Upper lobe of right lung (tissue), 1 donor: ENCODE data around the gene ZNG1A. TPM values are rescaled to one million over a fixed set of nuclear protein-coding genes. Genes with fewer than 3 reads are reported as not detected.
"Not testable (repeated sequence)": the region's sequence is repeated elsewhere in the genome, so short reads cannot be mapped to it uniquely, and the experiment has no call there.

ENCODE experiments used
- ATAC-seq: fragments of 200-7000 bp; cut with Tn5 transposase; one replicate; pipeline ENCODE4 v1.9.1; 2020; ENCODE audit warnings: mild to moderate bottlenecking, moderate library complexity
- DNase-seq: peaks from one replicate; pipeline ENCODE4 v3.0.0-alpha.2; 2020
- H3K27ac ChIP-seq: fragments of 200-600 bp; one replicate; pipeline ENCODE4 v1.8.0; 2022
- H3K27me3 ChIP-seq: fragments of 200-600 bp; one replicate; pipeline ENCODE4 v1.8.0; 2022; ENCODE audit warnings: mild to moderate bottlenecking
- H3K36me3 ChIP-seq: fragments of 200-600 bp; one replicate; pipeline ENCODE4 v1.8.0; 2022
- H3K4me1 ChIP-seq: fragments of 200-600 bp; one replicate; pipeline ENCODE4 v1.8.0; 2022
- H3K4me3 ChIP-seq: fragments of 200-600 bp; one replicate; pipeline ENCODE4 v1.8.0; 2022; ENCODE audit warnings: mild to moderate bottlenecking
- H3K9me3 ChIP-seq: fragments of 200-600 bp; one replicate; pipeline ENCODE4 v1.8.0; 2022
- intact Hi-C: fragments of 100-400 bp; cut with DNase I; formaldehyde crosslinking; loops from one replicate; pipeline ENCODE4 v1.11.0; 2022
- total RNA-seq: library from RNA; stranded (reverse); fragmentation: NEBNext Ultra II Directional; extraction: Animal tissue kit (Norgen Biotek cat#: 25700); gene quantifications from one replicate; pipeline ENCODE4 v1.2.1, GENCODE V29; 2021
- donor health status: DM: no; HTN: yes; CAD: no; lungs with severe emphysema.

The ZNG1A gene
- total RNA-seq, 1 donor from 2014 or later = 24.7 TPM

DNA sequence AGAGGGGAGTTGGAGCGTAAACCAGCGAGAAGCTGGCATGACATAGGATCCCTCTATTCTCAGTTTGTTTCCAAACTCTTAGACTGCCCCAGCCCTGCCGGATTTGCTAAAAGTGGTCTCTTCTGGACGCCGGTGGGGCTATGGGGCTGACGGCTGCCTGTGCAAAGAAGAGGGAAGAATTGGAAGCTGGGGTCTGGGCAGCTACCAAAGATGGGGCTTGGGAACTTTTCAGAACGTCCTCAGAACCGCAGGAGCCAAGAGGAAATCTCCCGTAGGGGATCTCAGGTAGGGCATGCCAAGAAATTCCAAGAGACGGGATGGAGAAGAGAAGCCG is 63.8 kb downstream of the ZNG1A start:
- DNase-seq, intact Hi-C loops, H3K36me3 ChIP-seq, ATAC-seq, H3K4me3 ChIP-seq, H3K27ac ChIP-seq, H3K9me3 ChIP-seq: not testable (repeated sequence)
- peaks cover 10% of the 10 kb centered on the region for H3K4me1 ChIP-seq
- peaks cover 55% of the 10 kb centered on the region for H3K27me3 ChIP-seq

DNA sequence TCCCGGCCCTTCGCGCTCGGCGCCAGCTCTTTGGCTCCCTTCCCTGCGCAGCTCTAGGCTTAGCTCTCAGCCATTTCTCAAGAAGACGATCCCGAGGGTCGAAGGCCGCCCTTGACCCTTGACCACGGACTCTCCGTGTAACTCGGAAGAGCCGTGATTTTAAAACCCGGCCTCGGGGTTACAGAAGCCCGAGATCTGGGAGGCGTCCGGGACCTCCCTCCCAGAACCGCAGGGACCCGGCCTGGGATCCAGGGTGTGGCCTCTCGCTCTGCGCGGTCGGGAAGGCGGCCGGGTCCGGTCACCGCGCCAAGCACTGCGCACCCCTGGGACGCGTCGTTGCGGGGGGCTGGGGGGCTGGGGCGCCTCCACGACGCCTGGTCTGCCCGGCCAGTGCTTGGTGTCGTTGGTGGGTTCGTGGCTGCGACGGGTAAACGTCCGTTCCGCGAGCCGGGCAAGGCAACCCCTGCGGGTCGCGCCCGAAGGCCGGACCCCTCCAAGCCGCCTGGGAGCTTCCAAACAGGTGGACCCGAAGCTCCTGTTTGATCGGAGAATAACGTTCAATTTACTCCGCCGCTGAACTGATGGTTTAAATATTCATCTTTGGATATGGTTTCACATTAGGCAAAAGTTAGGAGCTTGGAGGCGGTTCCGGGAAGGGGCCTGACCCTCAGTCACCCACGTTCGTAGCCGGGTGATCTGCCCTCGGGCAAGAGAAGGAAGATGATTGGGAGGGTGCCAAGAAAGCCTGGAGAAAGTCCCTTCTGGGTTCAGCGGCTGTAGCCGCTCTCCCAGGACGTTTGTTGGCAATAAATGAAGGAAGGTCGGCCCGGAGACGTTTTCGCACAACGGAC is 64.4 kb downstream of the ZNG1A start:
- Histone ChIP-seq H3K4me1 (peaks cover 10% of the 10 kb centered on the region), H3K27me3 (peaks cover 61% of the 10 kb centered on the region), H3K4me3 (peak overlapping the region; percentile 43)
- intact Hi-C loops, H3K36me3 ChIP-seq, H3K27ac ChIP-seq, H3K9me3 ChIP-seq, DNase-seq: not testable (repeated sequence)
- peak; percentile 61 for ATAC-seq

DNA sequence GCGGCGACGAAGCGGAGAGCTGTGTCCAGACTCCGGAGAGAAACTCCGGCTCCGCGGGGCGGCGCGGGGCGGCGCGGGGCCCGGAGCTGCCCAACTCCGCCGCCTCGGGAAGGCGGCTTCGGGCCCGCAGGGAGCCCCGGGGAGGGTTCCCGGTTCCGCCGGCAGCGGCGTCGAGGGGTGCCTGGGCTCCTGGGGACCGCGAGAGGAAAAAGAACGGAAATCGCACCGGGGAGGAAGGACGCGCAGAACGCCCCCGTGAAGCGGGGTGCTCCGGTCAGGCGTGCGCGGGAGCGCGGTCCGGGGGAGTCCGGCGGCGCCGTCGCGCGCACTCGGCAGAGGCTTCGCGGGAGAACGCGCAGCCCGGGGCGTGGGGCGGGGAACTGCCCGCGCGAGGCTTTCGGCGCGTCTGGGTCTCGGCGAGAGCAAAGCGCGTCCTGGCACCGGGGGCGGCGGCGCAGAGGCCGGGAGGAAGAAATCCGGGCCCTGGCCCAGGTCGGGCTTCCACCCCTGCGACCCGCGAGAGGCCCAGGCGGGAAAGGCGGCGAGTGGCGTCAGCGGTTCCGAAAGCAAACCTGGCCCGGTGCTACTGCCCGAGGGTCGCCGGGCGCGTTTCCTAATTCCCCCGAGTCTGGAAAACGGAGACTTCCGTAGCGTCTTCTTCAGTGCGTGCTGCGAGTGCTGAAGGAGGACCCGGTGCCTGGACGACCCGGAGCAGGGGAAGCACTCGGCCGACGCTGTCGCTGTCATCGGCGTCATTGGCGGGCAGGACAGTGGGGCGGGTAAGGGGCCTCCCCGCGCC is 65.2 kb downstream of the ZNG1A start:
- peak; percentile 73 for ATAC-seq
- peaks cover 10% of the 10 kb centered on the region for H3K4me1 ChIP-seq
- intact Hi-C loops = not testable (repeated sequence)

DNA sequence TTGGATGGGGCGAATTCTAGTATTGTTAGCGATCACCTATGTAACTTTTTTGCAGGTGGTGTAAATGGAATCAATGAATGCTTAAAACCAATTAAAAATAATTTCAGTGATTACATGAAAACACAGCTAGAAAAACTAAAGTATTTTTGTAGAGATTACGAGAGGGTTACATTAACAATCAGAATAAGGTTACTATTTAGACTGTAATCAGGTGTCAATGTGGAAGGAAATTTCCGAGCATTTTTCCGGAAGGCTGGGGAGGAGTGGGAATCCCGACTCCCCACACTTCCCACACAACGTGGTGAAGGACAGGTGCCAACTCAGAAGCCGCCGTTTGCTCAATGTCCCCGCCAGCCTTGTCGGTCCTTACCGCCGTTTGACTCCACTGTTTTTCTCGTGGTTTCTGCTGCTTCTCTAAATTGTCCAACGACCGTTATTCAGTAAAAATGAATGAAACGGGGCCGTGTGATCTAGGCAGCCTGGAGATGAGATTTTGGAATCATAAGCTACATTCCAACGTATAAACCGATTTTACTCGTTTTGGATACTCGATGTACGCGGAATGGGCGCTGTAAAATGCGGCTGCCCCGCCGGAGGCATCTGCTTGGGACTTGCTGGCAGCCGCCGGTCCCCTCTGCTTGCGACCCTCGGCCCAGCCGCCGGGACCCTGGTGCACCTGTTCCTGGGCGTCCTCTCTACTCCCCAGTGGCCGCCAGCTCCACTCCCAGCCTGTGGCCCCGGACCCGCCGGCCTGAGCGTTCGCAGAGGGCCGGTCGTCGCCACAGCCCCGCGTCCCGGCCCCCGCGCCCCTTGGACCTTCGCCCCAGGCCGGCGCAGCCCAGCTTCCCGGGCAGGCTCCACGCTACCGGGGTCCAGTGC is 66.0 kb downstream of the ZNG1A start:
- intact Hi-C loops, H3K27ac ChIP-seq, H3K36me3 ChIP-seq, DNase-seq, H3K4me3 ChIP-seq, H3K9me3 ChIP-seq: not testable (repeated sequence)
- peaks cover 69% of the 10 kb centered on the region for H3K27me3 ChIP-seq
- H3K4me1 ChIP-seq = peaks cover 10% of the 10 kb centered on the region
- ATAC-seq = peak; percentile 17

More for the DNA sequence above, 65.2 kb downstream of the ZNG1A start:
- Histone ChIP-seq H3K27me3 (peaks cover 64% of the 10 kb centered on the region), H3K4me3 (peak overlapping the region; percentile 43)
- not testable (repeated sequence) for DNase-seq, H3K36me3 ChIP-seq, H3K27ac ChIP-seq, H3K9me3 ChIP-seq

DNA sequence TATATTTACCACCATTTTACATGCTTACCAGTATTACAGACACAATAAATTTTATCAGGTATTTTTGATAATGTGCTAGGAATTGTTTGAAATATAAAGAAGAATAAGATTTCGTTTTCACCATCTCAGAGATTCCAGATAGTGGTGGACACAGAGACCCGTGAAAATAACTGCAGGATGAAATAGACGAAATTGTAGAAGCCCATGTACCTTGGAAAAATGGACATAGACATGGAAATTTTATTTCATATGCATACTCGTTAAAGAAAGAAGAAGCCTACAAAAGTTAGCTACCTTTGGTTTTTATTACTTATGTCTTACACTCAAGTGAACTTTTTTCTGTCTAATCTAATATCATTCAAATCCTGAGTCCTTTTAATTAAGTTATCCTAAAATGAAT is 68.2 kb downstream of the ZNG1A start:
- H3K9me3 ChIP-seq, H3K36me3 ChIP-seq, ATAC-seq, H3K27ac ChIP-seq, DNase-seq, intact Hi-C loops, H3K4me3 ChIP-seq: not testable (repeated sequence)
- Histone ChIP-seq H3K4me1 (peaks cover 10% of the 10 kb centered on the region), H3K27me3 (peaks cover 73% of the 10 kb centered on the region)

DNA sequence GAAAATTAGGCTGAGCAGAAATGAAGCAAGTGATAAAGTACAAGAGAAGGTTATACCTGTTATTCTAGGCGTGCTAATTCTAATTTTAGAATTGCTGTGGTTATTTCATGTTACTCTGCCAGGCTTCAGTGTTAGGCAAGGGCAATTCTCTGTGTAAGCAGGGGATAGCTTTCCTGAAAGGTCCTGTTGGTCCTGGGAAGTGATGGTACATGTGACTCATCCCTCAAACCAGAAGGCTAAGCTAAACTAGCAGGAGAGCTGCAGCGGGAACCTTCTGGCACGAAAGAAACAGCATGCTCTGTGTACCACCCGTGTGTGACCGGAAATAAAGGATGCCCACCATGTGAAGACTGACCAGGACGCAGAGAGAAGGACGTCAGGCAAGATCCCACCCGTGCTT is 69.3 kb downstream of the ZNG1A start:
- not testable (repeated sequence) for H3K4me3 ChIP-seq

DNA sequence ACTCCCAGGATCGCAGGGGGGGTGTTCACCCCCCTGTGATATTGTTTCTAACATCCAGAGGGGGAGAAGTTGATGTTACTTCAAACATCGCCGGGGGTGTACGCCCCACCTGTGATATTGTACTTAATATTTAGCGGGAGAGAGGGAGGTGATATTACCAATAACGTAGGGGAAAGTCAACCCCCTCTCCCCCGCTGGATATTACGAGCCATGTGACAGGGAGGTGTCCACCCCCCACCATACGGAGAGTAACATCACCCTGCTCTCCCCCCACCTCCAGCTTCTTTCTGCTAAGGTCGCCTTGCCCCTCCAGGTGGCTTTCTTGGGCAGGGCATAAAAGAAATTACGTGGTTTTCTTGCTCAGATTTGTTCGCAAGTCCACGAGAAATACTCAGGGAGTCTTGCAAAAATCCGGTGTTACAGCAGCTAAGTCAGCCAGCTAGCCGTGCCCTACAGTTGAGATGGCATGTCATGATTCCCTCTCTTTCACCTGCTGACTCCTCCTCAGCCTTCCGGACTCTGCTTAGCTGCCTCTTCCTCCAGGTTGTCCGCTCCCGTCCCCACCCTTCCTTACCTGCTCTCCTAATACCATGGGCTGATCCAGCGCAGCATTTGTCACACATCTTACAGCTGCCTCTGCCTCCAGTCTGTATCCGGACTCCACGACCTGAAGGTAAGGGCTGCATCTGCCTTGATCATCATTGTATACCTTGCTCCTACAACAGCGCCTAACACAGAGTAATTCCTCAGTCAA is 69.9 kb downstream of the ZNG1A start:
- ATAC-seq, intact Hi-C loops, H3K4me1 ChIP-seq, H3K27ac ChIP-seq, H3K9me3 ChIP-seq, H3K36me3 ChIP-seq, H3K4me3 ChIP-seq, DNase-seq: not testable (repeated sequence)
- H3K27me3 ChIP-seq = peaks cover 65% of the 10 kb centered on the region

More for the DNA sequence above, 69.3 kb downstream of the ZNG1A start:
- H3K27me3 ChIP-seq = peaks cover 72% of the 10 kb centered on the region
- intact Hi-C loops, H3K36me3 ChIP-seq, ATAC-seq, H3K27ac ChIP-seq, DNase-seq, H3K9me3 ChIP-seq, H3K4me1 ChIP-seq: not testable (repeated sequence)

DNA sequence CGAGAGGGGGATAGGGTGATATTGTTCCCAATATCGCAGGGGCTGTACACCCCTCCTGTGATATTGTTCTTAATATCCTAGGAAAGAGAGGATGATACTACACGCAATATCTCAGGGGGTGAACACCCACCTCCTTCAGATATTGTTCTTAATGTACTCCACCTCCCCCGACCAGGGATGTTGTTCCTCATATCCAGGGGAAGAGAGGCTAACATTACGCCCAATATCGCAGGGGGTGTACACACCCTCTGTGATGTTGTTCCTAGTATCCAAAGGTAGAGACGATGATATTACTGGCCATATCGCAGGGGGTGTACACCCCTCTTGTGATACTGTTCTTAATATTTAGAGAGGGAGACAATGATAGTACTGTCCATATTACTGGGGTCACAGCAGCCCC is 72.9 kb downstream of the ZNG1A start:
- peaks cover 42% of the 10 kb centered on the region for H3K27me3 ChIP-seq
- H3K4me3 ChIP-seq, H3K27ac ChIP-seq, H3K4me1 ChIP-seq, H3K36me3 ChIP-seq, ATAC-seq, H3K9me3 ChIP-seq, intact Hi-C loops, DNase-seq: not testable (repeated sequence)

DNA sequence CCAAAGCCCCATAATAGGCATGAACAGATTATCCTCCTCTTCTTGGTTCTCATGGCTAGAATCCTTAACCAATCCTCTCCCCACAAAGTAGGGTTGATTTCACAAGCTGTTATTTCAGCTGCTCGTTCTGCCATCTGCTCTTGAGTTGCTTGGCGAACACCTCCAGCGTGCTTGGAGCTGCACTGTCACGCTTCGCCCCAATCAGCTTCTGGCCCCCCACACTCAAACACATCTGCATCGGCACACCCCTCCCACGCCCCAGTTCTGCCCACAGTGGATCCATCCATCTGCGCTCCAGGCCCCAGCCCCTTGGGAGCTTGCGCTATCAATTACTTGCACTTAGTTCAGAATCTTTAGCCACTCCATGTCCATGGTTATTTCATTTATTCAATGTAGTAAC is 78.4 kb downstream of the ZNG1A start:
- intact Hi-C loops, ATAC-seq, H3K27me3 ChIP-seq, H3K4me3 ChIP-seq, H3K9me3 ChIP-seq, H3K27ac ChIP-seq, H3K4me1 ChIP-seq, H3K36me3 ChIP-seq, DNase-seq: not testable (repeated sequence)

DNA sequence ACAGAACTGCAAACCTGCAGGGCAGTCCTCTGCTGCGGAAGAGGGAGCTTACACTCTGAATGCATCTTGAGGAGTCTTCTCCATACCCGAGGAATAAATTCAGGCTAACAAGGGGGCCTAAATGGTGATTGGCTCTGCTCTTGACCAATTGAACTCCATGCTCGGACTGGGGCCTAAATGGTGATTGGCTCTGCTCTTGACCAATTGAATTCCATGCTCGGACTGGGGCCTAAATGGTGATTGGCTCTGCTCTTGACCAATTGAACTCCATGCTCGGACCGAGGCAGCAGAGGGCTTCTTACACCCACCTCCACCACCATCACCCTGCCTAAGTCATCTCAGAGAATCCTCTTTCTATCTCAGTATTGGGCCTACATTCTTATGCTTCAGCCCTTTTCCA is 79.0 kb downstream of the ZNG1A start:
- H3K27me3 ChIP-seq, intact Hi-C loops, H3K9me3 ChIP-seq, DNase-seq, H3K36me3 ChIP-seq, ATAC-seq, H3K4me3 ChIP-seq, H3K27ac ChIP-seq, H3K4me1 ChIP-seq: not testable (repeated sequence)

DNA sequence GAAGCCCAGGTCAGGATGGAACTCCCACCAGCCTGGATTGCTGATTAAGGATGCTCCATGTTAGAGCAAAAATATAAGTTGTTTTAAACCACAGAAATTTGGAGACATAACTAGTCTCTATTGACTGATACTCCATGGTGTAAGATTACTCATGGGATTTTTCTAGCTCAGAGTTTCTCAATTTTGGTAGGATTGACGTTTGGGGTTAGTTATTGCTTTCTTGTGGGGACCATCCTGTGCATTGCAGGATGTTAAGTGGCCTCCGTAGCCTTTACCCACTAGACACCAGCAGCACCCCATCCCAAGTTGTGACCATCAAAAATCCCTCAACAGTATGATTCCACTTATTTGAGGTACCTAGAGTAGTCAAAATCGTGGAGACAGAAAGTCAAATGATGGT is 80.1 kb downstream of the ZNG1A start:
- H3K4me1 ChIP-seq, ATAC-seq, H3K9me3 ChIP-seq, H3K4me3 ChIP-seq, DNase-seq, H3K27ac ChIP-seq, H3K36me3 ChIP-seq, intact Hi-C loops, H3K27me3 ChIP-seq: not testable (repeated sequence)

DNA sequence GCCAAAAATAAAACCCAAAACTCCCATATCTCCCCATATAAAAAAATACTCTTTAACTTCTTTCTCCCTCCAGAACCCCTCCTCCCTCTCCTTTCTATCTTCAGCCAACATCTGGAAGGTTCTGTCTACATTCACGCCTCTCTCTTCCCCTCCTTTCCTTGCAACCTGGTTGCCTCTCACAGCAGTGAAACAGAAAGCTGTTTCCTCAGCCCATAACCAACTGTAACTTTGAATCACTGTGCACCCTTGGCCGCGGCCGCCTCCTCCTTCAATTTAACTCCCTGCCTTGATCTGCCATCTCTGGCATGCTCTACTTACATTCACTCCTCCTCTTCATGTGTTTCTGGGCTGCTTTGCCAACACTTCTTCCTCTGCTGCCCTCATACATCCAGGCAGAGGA is 83.9 kb downstream of the ZNG1A start:
- not testable (repeated sequence) for H3K27me3 ChIP-seq, ATAC-seq

DNA sequence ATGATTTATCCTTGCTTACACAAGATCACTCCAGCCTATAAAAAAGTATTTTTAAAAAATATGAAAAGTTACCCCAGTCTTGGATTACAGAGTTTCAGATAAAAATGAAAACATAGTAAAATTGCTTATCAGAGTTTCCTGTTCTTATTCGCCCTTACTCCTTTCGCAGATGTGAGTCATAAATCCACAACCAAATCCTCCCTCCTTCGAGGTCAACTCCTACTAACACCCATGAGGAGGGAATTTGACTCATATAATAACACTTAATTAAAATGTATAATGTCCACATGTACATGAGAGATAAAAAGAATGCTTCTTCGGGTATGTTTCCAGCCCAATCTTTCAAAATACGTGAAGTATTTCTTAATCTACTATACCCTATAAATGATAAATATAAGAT is 84.5 kb downstream of the ZNG1A start:
- H3K27me3 ChIP-seq, H3K36me3 ChIP-seq, intact Hi-C loops, ATAC-seq, DNase-seq, H3K27ac ChIP-seq, H3K4me1 ChIP-seq, H3K9me3 ChIP-seq, H3K4me3 ChIP-seq: not testable (repeated sequence)

More for the DNA sequence above, 83.9 kb downstream of the ZNG1A start:
- H3K4me3 ChIP-seq, H3K27ac ChIP-seq, H3K4me1 ChIP-seq, H3K36me3 ChIP-seq, DNase-seq, intact Hi-C loops, H3K9me3 ChIP-seq: not testable (repeated sequence)
